ENCODE measurements around the gene RDH11.

DNA sequence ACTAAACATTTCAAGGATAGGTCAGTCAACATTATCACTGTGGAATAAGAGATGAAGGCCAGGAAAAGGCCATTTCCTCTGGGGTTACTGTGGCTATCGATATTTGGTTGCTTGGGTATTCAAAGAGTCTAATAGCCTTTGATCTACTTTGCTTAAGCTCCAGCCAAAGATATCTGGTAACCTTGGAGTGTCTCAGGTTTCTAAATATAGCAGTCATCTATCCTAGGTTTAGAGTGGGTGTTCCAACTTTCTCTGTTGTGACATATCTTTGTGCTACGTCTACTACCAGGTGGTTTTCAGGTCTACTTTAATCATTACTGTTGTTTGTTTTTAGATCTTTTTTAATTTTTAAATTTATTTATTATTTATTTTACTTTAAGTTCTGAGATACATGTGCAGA, 48.5 kb upstream of the RDH11 start:
- TF ChIP-seq, protein P1, sequence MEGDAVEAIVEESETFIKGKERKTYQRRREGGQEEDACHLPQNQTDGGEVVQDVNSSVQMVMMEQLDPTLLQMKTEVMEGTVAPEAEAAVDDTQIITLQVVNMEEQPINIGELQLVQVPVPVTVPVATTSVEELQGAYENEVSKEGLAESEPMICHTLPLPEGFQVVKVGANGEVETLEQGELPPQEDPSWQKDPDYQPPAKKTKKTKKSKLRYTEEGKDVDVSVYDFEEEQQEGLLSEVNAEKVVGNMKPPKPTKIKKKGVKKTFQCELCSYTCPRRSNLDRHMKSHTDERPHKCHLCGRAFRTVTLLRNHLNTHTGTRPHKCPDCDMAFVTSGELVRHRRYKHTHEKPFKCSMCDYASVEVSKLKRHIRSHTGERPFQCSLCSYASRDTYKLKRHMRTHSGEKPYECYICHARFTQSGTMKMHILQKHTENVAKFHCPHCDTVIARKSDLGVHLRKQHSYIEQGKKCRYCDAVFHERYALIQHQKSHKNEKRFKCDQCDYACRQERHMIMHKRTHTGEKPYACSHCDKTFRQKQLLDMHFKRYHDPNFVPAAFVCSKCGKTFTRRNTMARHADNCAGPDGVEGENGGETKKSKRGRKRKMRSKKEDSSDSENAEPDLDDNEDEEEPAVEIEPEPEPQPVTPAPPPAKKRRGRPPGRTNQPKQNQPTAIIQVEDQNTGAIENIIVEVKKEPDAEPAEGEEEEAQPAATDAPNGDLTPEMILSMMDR (conservative IDR thresholded peaks at IDR 0.05; ENCODE audit: low read length) = no peak
- no peak for TF ChIP-seq EZH2phosphoT487 (IDR thresholded peaks at IDR 0.05; ENCODE audit: borderline replicate concordance)
